Measurements from ENCODE around the gene CCDC136.

Gene CCDC136

DNA sequence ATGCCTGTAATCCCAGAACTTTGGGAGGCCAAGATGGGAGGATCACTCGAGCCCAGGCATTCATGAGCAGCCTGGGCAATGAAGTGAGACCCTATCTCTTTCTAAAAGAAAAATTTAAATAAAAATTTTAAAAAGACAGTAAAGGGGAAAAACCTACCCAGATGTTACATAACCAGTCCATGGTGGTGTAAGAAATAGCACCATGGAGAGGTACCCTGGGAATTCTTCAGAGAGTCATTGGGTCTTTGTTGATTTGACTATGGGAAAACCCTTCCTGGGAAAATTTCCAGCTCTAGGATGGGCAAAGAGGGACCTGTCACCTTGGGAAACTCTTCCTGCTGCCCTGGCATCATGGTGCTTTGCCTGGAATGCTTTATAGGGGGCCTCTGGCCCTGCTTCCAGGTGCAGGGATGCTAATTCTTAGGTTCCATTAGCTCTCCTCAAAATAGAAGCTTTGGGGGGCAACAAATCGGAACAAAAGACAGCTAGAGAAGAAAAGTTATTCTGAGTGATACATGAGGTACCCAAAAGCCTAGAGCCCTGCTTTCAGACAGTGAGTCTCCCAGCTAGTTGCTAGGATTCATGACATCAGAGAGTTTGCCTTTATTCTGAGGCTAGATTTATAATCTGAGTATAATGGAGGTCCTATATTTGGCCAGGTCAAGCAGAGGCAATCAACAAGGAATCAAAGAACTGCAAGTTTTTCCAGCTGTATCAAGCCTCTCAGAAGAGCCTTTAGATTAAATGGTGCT is 10.1 kb downstream of the CCDC136 start:
- in situ Hi-C loops (cut with MboI; ENCODE audit: low sequenced_read_pairs), result no loop called here

DNA sequence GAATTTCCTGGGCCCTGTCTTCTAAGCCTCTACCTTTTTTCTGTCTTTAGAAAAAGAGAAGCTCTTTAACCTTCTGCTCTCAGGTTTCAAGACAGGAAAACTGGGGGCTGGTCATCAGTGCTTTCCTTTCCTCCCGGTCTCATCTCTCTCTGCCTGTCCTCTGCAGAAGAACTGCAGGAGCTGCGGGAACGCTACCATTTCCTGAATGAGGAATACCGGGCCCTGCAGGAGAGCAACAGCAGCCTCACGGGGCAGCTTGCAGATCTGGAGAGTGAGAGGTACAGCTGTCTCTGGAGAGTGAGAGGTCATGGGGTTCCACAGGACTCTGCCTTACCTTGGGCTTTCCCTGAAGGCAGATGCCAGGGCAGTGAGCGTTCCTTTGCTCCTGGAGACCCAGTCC is 12.7 kb downstream of the CCDC136 start:
- in situ Hi-C loops (cut with MboI; ENCODE audit: low sequenced_read_pairs), result no loop called here

DNA sequence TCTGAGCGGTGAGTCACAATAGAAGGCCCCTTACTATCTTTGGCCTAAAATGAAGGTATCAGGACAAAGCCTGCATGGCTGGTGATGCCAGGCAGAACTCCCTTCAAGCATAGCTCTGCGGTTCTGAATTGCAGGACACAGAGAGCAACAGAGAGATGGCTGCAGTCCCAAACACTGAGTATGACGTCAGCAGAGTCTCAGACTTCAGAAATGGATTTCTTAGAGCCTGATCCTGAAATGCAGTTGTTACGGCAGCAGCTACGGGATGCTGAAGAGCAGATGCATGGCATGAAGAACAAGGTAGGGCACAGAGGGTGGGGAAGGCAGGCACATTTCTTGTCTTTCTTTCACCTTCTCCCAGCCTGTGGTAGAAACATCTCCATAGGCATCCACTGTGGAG is 13.5 kb downstream of the CCDC136 start:
- in situ Hi-C loops (cut with MboI; ENCODE audit: low sequenced_read_pairs), result no loop called here

DNA sequence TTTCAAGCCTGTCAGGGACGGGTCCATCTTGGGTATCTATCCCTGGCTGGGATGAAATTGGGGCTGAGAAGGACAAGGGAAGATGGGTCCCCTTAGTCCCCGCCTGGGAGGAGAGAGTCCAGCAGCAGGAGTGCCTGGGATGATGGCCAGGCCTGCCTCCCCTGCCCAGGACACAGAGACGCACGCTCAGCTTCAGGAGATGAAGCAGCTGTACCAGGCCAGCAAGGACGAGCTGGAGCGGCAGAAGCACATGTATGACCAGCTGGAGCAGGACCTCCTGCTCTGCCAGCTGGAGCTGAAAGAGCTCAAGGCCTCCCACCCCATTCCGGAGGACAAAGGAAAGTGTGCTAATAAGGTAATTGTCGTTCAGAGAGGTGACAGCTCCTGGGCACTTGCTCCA is 15.4 kb downstream of the CCDC136 start:
- in situ Hi-C loops (cut with MboI; ENCODE audit: low sequenced_read_pairs), result no loop called here

- in situ Hi-C loops (cut with MboI; ENCODE audit: low sequenced_read_pairs), result no loop called here
Observed at GRCh38 chr7:128809363-128809762, 17.6 kb downstream of the CCDC136 start.

GRCh38 chr7:128810473-128810872 is 18.7 kb downstream of the CCDC136 start:
- in situ Hi-C loops (cut with MboI; ENCODE audit: low sequenced_read_pairs), result no loop called here

GRCh38 chr7:128810997-128811396 is 19.2 kb downstream of the CCDC136 start:
- in situ Hi-C loops (cut with MboI; ENCODE audit: low sequenced_read_pairs), result no loop called here

DNA sequence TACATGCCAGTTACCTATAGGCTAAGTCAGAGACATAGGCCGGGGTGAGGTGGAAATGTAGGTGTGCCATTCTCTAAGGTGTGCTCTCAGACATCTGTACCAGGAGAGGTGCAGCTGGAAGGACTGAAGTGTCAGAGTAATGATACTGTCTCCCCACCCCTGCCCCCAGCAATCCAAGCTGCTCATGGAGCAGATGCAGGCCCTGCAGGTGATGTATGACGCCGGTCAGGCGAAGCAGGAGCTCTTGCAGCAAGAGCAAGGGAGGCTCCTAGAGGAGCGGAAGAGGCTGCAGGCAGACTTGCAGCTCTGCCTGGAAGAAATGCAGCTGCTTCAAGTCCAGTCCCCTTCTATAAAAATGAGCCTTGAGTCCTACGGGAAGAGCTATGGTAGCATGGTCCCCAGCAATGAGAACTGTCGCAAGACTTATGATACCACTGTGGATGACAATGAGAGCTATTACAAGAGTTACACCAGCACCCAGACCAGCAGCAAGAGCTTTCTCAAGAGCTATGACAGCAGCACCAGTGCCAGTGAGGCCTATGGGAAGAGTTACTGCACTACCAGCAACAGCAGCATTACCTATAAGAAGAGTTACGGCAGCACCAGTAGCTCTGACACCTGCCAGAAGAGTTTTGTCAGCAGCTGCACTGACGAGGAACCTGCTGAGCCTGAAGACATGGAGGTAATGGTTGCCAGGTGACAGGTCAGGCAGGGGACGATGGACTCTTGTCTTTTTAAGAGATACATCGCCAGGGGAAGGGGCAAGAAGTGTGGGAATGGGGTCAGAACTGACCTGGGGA is 20.1 kb downstream of the CCDC136 start:
- in situ Hi-C loops (cut with MboI; ENCODE audit: low sequenced_read_pairs), result no loop called here

GRCh38 chr7:128812514-128813168 is 20.9 kb downstream of the CCDC136 start:
- in situ Hi-C loops (cut with MboI; ENCODE audit: low sequenced_read_pairs), result no loop called here

GRCh38 chr7:128814499-128814898 is 22.7 kb downstream of the CCDC136 start:
- in situ Hi-C loops (cut with MboI; ENCODE audit: low sequenced_read_pairs), result no loop called here

DNA sequence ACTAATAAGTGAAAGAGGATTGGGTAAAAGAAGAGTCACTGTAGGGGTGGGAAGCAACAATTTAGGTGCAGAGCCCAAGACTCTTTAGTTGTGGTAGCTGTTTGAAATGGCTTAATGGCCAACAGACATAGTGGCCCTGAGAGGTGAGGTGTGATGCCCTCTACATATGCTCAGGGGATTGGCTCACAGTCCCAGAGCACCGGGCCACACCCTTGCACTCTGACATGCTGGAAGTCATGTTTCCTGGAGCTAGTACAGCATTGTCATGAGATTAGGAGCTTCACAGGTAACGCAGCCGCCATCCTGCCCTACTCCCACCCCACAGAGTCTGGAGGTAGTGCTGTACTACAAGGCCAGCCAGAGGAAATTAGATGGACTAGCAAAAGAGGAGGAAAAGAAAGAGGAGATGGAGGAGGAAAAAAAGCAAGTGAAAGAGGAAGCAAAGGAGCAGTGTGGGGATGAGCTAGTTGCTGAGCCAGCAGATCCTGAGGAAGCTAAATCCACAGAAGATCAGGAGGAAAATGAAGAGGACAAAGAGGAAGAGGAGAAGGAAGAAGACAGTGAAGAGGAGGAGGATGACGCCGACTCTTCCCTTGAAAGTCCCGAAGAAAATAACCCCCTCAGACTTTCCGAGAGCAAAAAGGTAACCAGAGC is 23.6 kb downstream of the CCDC136 start:
- in situ Hi-C loops (cut with MboI; ENCODE audit: low sequenced_read_pairs), result no loop called here

- in situ Hi-C loops (cut with MboI; ENCODE audit: low sequenced_read_pairs), result no loop called here
Observed at GRCh38 chr7:128818694-128819093, 26.9 kb downstream of the CCDC136 start.

DNA sequence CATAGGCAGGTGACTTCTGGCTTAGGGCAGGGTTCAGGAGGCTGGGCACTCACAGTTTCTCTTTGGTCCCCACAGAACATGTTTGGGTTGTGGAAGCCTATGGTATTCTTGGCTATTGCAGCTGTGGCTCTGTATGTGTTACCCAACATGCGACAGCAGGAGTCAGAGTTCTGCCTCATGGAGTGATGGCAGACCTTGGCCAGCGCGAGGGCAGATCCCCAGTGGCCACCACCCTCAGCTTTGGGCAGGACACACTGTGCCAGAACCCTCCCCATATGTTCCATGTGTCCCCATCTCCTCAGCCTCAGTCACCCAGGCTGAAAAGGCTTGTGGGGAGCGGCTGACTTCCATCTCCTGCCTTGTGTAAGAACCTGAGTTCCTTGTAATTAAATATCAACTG is 30.0 kb downstream of the CCDC136 start:
- in situ Hi-C loops (cut with MboI; ENCODE audit: low sequenced_read_pairs), result no loop called here

- in situ Hi-C loops (cut with MboI; ENCODE audit: low sequenced_read_pairs), result no loop called here
Observed at GRCh38 chr7:128826512-128826911, 34.7 kb downstream of the CCDC136 start.

GRCh38 chr7:128826916-128827247 is 35.1 kb downstream of the CCDC136 start:
- in situ Hi-C loops (cut with MboI; ENCODE audit: low sequenced_read_pairs), result no loop called here

- in situ Hi-C loops (cut with MboI; ENCODE audit: low sequenced_read_pairs), result no loop called here
Observed at GRCh38 chr7:128827248-128827958, 35.6 kb downstream of the CCDC136 start.

DNA sequence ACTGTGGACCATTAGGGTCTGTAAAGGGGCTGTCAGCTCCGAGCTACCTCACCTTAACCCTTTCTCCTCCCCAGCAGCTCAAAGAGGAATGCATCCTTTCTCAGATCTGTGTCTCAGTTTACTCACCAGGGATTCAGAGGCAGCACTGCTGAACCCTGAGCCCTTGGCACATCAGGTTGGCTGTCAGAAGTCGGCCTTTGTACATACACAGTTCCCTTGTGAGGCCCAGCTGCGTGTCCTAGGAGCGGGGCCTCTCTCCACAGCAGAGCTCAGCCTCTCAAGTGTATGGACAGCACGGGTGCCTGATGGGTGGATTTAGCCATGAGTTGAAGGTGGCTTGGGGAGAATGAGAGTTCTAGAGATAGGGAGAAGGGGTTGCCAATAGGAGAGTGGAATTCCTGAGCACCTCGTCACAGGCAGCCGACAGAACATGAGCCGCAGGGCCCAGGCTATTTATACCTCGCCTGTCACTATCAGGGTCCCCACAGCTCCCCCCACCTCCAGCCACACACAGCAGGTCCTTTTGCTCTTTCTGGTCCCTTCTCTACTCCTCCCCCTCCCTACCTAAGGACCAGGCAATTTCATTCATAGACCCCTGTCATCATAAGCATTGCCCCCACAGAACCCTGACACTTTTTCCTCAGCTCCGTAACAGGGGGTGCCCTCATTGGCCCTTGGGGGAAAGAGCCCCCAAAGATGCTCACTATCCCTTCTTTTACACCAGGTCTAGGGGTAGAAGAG is 36.4 kb downstream of the CCDC136 start:
- in situ Hi-C loops (cut with MboI; ENCODE audit: low sequenced_read_pairs), result no loop called here

DNA sequence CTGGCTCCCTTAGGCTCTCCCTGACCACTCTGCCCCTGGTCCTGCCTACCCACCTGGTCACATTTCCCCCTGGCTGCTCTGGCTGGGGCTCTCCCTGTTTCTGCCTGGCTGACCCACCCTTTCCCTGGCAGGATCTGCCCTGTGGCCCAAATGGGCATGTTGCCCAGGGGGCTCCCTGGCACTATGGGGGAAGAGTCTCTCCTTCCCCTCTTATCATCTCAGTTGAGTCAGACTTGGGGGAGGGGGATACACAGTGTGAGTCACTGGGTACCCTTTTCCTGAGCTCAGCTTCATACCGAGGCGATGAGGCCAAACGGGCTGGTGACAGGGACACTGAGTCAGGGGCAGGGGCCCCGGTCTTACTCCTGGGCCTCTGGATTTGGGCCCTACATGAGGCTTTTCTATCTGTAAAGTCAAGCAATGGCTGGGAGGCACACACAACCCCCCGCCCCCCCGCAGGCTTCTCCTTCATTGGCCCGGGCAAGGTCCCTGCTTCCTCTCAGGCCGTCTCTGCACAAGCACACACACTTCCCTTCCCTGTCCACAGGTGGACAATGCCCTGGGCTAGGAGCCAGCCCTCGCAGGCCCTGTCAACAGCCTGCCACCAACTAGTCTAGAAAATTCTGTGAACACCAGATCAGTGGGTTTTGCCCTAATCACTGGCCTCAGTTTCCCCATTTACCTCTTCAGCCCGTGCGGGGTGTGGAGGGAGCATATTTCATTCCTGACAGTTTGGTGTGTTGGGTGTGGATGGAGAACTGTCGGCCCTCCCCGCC is 37.8 kb downstream of the CCDC136 start:
- in situ Hi-C loops (cut with MboI; ENCODE audit: low sequenced_read_pairs), result no loop called here

Measured in HL-60/S4 treated with retinoic acid at 250 ng/mL for 4 days and 3 days (cell line).